Hepatocyte (in vitro differentiated cells): Measurements from ENCODE around the gene TRAF3.

Experiments used
- CTCF ChIP-seq: fragments of 200-600 bp; sonication (generic); IDR thresholded peaks from 2 replicates; pipeline ENCODE4 v1.5.1; 2016; ENCODE audit warnings: antibody characterized with exemption, mild to moderate bottlenecking; ENCODE audit not compliant: poor library complexity
- EZH2 ChIP-seq: fragments of 200-600 bp; sonication (generic); IDR thresholded peaks from 2 replicates; pipeline ENCODE4 v1.6.1; 2016; ENCODE audit warnings: antibody characterized with exemption, mild to moderate bottlenecking, borderline replicate concordance
- EZH2phosphoT487 ChIP-seq: fragments of 200-600 bp; sonication (generic); IDR thresholded peaks from one replicate; pipeline ENCODE4 v1.6.1; 2018; ENCODE audit warnings: antibody characterized with exemption, mild to moderate bottlenecking, low read depth, moderate library complexity; ENCODE audit not compliant: unreplicated experiment, severe bottlenecking

GRCh38 chr14:102811971-102812370, 34.7 kb downstream of the TRAF3 start:
- TF ChIP-seq CTCF (no peak), EZH2phosphoT487 (no peak), EZH2 (no peak)
